NB4 (cell line): ENCODE measurements around the gene INHBA.

Experiments
- DNase-seq: peaks from one replicate; pipeline ENCODE4 v3.0.0; 2010; ENCODE audit warnings: low read depth
- H3K4me3 ChIP-seq: one replicate; pipeline ENCODE4 v1.5.1; 2011; ENCODE audit warnings: mild to moderate bottlenecking, low read depth, low read length, moderate library complexity
- CTCF ChIP-seq: IDR thresholded peaks from one replicate; pipeline ENCODE4 v1.5.1; 2012; ENCODE audit warnings: low read depth, low read length
- MAX ChIP-seq: IDR thresholded peaks from 2 replicates; pipeline ENCODE4 v1.6.1; 2011; ENCODE audit warnings: low read depth, low read length
- MYC ChIP-seq: IDR thresholded peaks from 2 replicates; pipeline ENCODE4 v1.6.1; 2011; ENCODE audit warnings: low read depth, low read length
- POLR2A ChIP-seq: IDR thresholded peaks from 2 replicates; pipeline ENCODE4 v1.6.1; 2011; ENCODE audit warnings: mild to moderate bottlenecking; ENCODE audit not compliant: insufficient read length; ENCODE audit errors: extremely low read depth

The INHBA gene

GRCh38 chr7:41702635-41703371 lies at the start of gene INHBA:
Gene INHBA, minus strand, starts transcription at chr7:41703090. Its CDS starts 2,716 bp downstream, at chr7:41700374.
- TF ChIP-seq CTCF: no peak
- TF ChIP-seq MAX: no peak
- TF ChIP-seq MYC: no peak
- no peak within 1 kb of the TSS for H3K4me3 ChIP-seq
- no peak for DNase-seq

- no peak for DNase-seq
- TF ChIP-seq POLR2A (no peak), CTCF (no peak), MAX (no peak), MYC (no peak)
- no peak overlapping the region for H3K4me3 ChIP-seq
Observed at GRCh38 chr7:41752615-41753014, 49.7 kb upstream of the INHBA start.

- DNase-seq: no peak
- TF ChIP-seq CTCF (no peak), MYC (no peak), MAX (no peak), POLR2A (no peak)
- H3K4me3 ChIP-seq: no peak overlapping the region
Observed at GRCh38 chr7:41750661-41751540, 48.0 kb upstream of the INHBA start.

- no peak overlapping the region for H3K4me3 ChIP-seq
- TF ChIP-seq CTCF (no peak), MYC (no peak), POLR2A (no peak), MAX (no peak)
- DNase-seq: no peak
Observed at GRCh38 chr7:41747961-41748360, 45.1 kb upstream of the INHBA start.

- TF ChIP-seq CTCF (no peak), MYC (no peak), POLR2A (no peak), MAX (no peak)
- no peak overlapping the region for H3K4me3 ChIP-seq
- no peak for DNase-seq
Observed at GRCh38 chr7:41745451-41745850, 42.6 kb upstream of the INHBA start.
